HL-60 (cell line): ENCODE data around the gene GPC5.

Source experiments
- DNase-seq, 2 experiments: peaks; one replicate each; pipeline ENCODE4 v3.0.0-alpha.2; 2010 to 2020; ENCODE audit warnings: low read depth in 1 of 2, low spot score in 1 of 2
- H3K27ac ChIP-seq: fragments of 250-450 bp; sonication (Bioruptor Pico); replicated peaks from 2 replicates; pipeline ENCODE4 v1.5.1; 2020; ENCODE audit warnings: mild to moderate bottlenecking, moderate library complexity
- H3K27me3 ChIP-seq: fragments of 250-450 bp; sonication (Bioruptor Pico); 2 replicates; pipeline ENCODE4 v1.5.1; 2021; ENCODE audit warnings: mild to moderate bottlenecking, moderate library complexity; ENCODE audit not compliant: insufficient read depth, poor library complexity, severe bottlenecking
- H3K4me3 ChIP-seq: replicated peaks from 2 replicates; pipeline ENCODE4 v1.5.1; 2011; ENCODE audit warnings: mild to moderate bottlenecking, control low read depth, low read length; ENCODE audit not compliant: insufficient read depth
- GABPA ChIP-seq: IDR thresholded peaks from 2 replicates; pipeline ENCODE4 v1.6.1; 2012; ENCODE audit warnings: low read depth
- POLR2AphosphoS5 ChIP-seq: IDR thresholded peaks from 2 replicates; pipeline ENCODE4 v1.6.1; 2012; ENCODE audit warnings: low read depth
- REST ChIP-seq: IDR thresholded peaks from 2 replicates; pipeline ENCODE4 v1.6.1; 2012; ENCODE audit warnings: low read depth; ENCODE audit not compliant: insufficient replicate concordance
- SPI1 ChIP-seq: IDR thresholded peaks from 2 replicates; pipeline ENCODE4 v1.6.1; 2012; ENCODE audit warnings: low read depth, mild to moderate bottlenecking, borderline replicate concordance
- TF ChIP-seq, protein P1 (sequence below): IDR thresholded peaks from one replicate; pipeline ENCODE4 v1.5.1; 2011; ENCODE audit warnings: low read length, control low read depth, inconsistent platforms; ENCODE audit not compliant: insufficient read depth

Gene GPC5

DNA sequence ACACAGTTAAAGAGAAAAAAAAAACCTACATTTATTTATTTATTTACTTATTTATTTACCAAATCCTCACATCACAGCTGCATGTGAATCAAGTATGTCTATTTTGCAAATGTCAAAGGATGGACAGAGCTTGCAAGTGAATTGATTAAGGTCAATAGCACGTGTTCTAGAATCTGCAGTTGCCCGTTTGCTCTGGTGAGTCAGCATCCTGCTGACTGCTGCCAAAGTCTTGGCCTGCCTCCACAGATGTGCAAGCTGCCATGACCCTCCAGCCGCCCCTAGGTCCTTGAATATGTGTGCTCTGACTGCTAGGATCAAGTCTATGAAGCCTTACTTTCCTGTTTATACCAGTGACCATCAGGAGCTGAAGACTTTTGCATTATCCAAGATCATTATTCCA, 320.6 kb downstream of the GPC5 start:
- TF ChIP-seq, protein P1, sequence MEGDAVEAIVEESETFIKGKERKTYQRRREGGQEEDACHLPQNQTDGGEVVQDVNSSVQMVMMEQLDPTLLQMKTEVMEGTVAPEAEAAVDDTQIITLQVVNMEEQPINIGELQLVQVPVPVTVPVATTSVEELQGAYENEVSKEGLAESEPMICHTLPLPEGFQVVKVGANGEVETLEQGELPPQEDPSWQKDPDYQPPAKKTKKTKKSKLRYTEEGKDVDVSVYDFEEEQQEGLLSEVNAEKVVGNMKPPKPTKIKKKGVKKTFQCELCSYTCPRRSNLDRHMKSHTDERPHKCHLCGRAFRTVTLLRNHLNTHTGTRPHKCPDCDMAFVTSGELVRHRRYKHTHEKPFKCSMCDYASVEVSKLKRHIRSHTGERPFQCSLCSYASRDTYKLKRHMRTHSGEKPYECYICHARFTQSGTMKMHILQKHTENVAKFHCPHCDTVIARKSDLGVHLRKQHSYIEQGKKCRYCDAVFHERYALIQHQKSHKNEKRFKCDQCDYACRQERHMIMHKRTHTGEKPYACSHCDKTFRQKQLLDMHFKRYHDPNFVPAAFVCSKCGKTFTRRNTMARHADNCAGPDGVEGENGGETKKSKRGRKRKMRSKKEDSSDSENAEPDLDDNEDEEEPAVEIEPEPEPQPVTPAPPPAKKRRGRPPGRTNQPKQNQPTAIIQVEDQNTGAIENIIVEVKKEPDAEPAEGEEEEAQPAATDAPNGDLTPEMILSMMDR: no peak
- TF ChIP-seq SPI1 (no peak), REST (no peak), GABPA (no peak), POLR2AphosphoS5 (no peak)

GRCh38 chr13:91721413-91721812, 323.0 kb downstream of the GPC5 start:
- H3K4me3 ChIP-seq: no peak overlapping the region
- no peak overlapping the region for H3K27ac ChIP-seq
- TF ChIP-seq, protein P1: no peak
- TF ChIP-seq SPI1: no peak
- no peak for TF ChIP-seq POLR2AphosphoS5
- TF ChIP-seq GABPA: no peak
- no peak for TF ChIP-seq REST
- H3K27me3 ChIP-seq: no peaks in the 10 kb centered on the region
- DNase-seq: no peak

More for the DNA sequence above, 320.6 kb downstream of the GPC5 start:
- no peak overlapping the region for H3K27ac ChIP-seq
- no peaks in the 10 kb centered on the region for H3K27me3 ChIP-seq
- no peak overlapping the region for H3K4me3 ChIP-seq
- no peak for DNase-seq

GRCh38 chr13:91722267-91722884, 324.0 kb downstream of the GPC5 start:
- H3K4me3 ChIP-seq: no peak overlapping the region
- no peaks in the 10 kb centered on the region for H3K27me3 ChIP-seq
- no peak overlapping the region for H3K27ac ChIP-seq
- DNase-seq: no peak
- TF ChIP-seq, protein P1: peak; percentile 20
- no peak for TF ChIP-seq POLR2AphosphoS5

GRCh38 chr13:91724591-91724990, 326.2 kb downstream of the GPC5 start:
- Histone ChIP-seq H3K4me3 (no peak overlapping the region), H3K27ac (no peak overlapping the region), H3K27me3 (no peaks in the 10 kb centered on the region)
- TF ChIP-seq REST (no peak), POLR2AphosphoS5 (no peak), SPI1 (no peak), GABPA (no peak)
- TF ChIP-seq, protein P1: no peak
- DNase-seq: no peak
